Cardiac atrium fibroblast (primary cell): Measurements from ENCODE around the gene CDK5RAP1. TPM values are rescaled to one million over a fixed set of nuclear protein-coding genes. Genes with fewer than 3 reads are reported as not detected.

Experiments used
- total RNA-seq: library from RNA; depleted of rRNA; stranded (reverse); fragments of >200 nt; gene quantifications from 2 replicates; pipeline ENCODE4 v1.2.3, GENCODE V29; 2015

The CDK5RAP1 gene, protein sequence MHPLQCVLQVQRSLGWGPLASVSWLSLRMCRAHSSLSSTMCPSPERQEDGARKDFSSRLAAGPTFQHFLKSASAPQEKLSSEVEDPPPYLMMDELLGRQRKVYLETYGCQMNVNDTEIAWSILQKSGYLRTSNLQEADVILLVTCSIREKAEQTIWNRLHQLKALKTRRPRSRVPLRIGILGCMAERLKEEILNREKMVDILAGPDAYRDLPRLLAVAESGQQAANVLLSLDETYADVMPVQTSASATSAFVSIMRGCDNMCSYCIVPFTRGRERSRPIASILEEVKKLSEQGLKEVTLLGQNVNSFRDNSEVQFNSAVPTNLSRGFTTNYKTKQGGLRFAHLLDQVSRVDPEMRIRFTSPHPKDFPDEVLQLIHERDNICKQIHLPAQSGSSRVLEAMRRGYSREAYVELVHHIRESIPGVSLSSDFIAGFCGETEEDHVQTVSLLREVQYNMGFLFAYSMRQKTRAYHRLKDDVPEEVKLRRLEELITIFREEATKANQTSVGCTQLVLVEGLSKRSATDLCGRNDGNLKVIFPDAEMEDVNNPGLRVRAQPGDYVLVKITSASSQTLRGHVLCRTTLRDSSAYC
- 12.1 and 14.1 TPM in 2 replicates for total RNA-seq

DNA sequence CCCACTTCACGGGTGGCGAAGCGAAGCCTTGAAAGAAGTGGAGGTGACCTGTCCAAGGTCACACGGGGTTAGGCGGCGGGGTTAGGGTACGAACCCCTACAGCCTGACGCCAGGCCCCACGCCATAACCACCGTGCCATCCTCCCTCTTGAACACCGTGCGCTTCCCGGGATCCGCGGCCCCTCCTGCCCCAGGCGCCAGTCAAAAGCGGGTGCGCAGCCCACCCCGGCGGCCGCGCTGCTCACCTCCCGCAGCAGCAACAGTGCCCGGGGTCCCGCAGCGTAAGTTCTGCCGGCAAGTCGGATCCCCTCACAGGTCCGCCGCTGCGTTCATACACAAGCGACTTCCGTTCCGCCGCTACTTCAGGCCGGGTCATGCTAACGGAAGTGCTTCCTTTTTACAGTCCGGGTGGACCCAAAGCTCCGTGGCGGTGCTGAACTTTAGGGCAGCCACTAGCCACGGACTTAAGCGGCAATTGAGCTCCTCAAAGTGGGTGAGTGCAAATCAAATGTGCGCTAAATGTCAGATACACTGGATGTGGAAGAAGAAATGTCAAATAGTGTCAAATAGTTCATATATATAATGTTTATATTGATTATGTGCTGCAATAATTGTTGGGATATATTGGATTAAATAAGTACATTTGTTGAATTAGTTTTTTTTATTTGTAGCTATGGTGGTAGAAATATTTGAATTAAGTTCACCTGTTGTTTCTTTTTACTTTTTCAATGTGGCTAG lies at the start of gene CDK5RAP1:
Gene CDK5RAP1 (minus strand): TSS at position 336 of the 737 bp plus-strand sequence. CDS start 4,455 bp downstream, outside the sequence.

DNA sequence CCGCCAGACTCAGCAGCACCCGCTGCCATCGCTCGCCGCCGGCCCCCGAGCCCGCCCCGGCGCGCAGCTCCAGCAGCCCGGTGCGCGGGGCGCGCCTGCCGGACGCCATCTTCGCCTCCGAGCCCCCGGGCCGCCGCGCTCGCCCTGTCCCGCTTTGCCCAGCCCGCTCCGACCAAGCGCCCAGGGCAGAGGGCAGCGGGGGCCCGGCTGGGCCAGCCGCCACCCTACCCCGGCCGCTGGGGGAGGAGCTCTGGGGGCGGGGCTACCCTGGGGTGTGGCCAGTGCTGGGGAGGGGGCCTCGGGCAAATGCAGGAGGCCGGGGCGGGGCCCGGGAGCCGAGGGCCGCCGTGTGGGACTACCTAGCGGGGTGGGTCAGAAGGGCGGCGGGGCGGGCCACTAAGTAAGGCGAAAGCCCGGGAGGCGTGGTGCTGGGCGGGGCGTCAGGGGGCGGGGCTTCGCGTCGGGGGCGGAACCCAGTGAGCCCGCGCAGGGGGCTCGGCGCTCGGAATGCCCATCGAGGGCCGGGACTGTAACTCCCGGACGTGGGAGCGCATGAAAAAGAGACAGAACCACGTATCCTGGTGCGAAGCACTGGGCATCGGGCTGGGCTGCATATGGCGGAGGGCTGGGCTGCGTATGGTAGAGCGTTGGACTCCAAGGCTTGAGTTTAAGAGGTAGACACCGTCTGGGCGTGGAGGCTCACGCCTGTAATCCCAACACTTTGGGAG lies 42.4 kb upstream of the CDK5RAP1 start, which contains the start of gene SNTA1:
Gene SNTA1 (minus strand): TSS at position 252 of the 728 bp plus-strand sequence. CDS start 143 bp downstream, at position 109.

Other genes with a start within 250 kb of the CDK5RAP1 start
- not detected in 2 replicates for gene BPIFA2, start 233.4 kb downstream of the CDK5RAP1 start, total RNA-seq
- gene BPIFA3, start 184.2 kb downstream of the CDK5RAP1 start, total RNA-seq: not detected in 2 replicates
- gene BPIFA1, start 165.5 kb downstream of the CDK5RAP1 start, total RNA-seq: not detected in 2 replicates
- gene BPIFB1, start 118.3 kb downstream of the CDK5RAP1 start, total RNA-seq: not detected in 2 replicates
- gene SNTA1, start 42.2 kb upstream of the CDK5RAP1 start, total RNA-seq: 28.2 TPM in 2 replicates
- gene CBFA2T2, start 88.6 kb upstream of the CDK5RAP1 start, total RNA-seq: 3.2 and 3.6 TPM in 2 replicates